Measurements from ENCODE around the gene MYORG.

MYORG gene

GRCh38 chr9:34332076-34332964 is 44.4 kb downstream of the MYORG start:
- DNase-seq = peak; percentile 72

GRCh38 chr9:34331196-34331595 is 45.5 kb downstream of the MYORG start:
- DNase-seq = no peak

GRCh38 chr9:34328987-34329832 is 47.5 kb downstream of the MYORG start, which contains the start of the genes KIF24 and NUDT2:
Gene KIF24, minus strand, starts transcription at chr9:34329268. Its CDS starts 17,922 bp downstream, at chr9:34311346.
Gene NUDT2, plus strand, starts transcription at chr9:34329569. Its CDS starts 9,471 bp downstream, at chr9:34339040.
- DNase-seq = peak; percentile 100

GRCh38 chr9:34328500-34328986 is 48.2 kb downstream of the MYORG start:
- peak; percentile 16 for DNase-seq

GRCh38 chr9:34326690-34327089 is 50.0 kb downstream of the MYORG start:
- DNase-seq = no peak

GRCh38 chr9:34322899-34323591 is 53.7 kb downstream of the MYORG start:
- DNase-seq = no peak

- DNase-seq = no peak
Observed at GRCh38 chr9:34321451-34321850, 55.2 kb downstream of the MYORG start.

- no peak for DNase-seq
Observed at GRCh38 chr9:34318163-34318790, 58.4 kb downstream of the MYORG start.

- no peak for DNase-seq
Observed at GRCh38 chr9:34317436-34317835, 59.3 kb downstream of the MYORG start.
